ENCODE measurements around the gene WDPCP.
"Not testable (repeated sequence)": the region's sequence is repeated elsewhere in the genome, so short reads cannot be mapped to it uniquely, and the experiment has no call there.

Gene WDPCP

DNA sequence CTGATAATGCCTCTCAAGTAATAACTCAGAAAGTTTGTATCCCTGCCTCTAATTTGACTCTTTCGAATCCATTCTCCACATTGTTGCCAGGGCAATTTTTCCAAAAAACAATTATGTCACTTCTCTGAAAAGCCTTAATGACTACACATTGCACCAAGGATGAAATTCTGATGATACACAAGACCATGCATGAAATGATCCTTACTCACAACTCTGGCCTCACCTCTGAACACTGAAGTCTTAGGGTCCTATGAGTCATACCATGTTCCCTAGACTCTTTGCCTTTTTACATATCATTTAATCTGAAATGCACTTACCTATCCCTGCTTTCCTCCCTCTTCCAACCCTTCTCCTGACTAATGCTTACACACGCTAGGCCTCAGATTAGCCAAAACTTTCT lies 51.0 kb downstream of the WDPCP start:
- no peak for DNase-seq

DNA sequence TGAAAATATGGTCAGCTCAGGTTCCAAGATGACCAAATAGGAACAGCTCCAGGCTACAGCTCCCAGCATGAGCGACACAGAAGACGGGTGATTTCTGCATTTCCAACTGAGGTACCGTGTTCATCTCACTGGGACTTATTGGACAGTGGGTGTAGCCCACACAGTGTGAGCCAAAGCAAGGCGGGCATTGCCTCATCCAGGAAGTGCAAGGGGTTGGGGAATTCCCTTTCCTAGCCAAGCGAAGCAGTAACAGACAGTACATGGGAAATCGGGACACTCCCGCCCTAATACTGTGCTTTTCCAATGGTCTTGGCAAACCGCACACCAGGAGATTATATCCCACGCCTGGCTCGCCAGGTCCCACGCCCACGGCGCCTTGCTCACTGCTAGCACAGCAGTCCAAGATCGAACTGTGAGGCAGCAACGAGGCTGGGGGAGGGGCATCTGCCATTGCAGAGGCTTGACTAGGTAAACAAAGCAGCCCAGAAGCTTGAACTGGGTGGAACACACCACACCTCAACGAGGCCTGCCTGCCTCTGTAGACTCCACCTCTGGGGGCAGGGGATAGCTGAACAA lies 57.5 kb downstream of the WDPCP start:
- no peak for DNase-seq

DNA sequence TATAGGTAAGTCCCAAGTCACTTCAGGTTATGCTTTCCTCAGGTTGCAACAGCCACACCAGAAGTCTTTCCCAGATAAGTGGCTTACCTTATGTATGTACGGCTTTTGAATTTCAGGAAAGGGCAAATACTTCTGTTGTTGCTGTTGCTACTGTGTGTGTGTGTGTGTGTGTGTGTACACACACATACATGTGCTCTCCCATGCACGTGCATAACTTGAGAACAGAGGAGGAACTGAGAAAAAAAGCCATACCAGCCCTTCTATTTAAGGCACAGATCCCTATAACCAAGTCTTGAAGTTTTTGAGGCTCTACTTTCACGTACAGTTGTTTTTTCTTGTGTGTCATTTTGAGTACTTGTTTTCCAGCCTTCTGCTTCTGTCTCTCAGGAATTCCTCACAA lies 62.4 kb downstream of the WDPCP start:
- no peak for DNase-seq

DNA sequence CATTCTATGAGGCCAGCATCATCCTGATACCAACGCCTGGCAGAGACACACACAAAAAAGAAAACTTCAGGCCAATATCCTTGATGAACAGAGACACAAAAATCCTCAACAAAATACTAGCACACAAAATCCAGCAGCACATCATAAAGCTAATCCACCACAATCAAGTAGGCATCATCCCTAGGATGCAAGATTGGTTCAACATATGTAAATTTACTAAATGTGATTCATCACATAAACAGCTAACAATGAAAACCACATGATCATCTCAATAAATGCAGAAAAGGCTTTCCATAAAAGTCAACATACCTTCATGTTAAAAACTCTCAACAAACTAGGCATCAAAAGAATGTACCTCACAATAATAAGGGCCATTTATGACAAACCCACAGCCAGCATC lies 65.3 kb downstream of the WDPCP start:
- DNase-seq, result no peak

DNA sequence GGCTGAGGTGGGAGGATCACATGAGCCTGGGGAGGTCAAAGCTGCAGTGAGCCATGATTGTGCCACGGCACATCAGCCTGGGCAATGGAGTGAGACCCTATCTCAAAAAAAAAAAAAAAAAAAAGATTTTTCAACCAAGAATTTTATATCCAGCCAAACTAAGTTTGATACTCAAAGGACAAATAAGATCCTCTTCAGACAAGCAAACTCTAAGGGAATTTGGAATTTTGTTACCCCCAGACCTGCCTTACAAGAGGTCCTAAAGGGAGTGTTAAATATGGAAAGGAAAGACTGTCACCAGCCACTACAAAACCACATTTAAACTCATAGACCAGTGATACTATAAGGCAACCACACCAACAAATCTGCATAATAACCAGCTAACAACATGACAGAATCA lies 67.5 kb downstream of the WDPCP start:
- DNase-seq, result no peak

DNA sequence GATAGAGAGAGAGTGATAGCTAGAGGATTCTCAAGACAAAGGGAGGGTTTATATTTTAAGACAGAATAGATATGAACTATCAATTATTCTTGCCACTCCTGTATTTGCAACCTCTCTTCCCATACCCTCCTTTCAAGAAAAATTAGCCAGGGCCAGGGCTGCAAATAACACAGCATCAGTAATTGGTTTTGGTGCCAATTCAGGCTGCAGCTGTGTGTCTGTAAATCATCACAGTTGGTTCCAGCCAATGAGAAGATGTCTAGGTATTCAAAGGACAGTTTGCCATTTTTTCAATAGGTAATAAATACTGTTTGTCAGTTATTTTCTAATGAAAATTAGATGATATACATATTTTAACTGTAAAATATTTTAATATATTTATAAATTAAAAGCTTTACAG lies 73.5 kb downstream of the WDPCP start:
- DNase-seq, result no peak

DNA sequence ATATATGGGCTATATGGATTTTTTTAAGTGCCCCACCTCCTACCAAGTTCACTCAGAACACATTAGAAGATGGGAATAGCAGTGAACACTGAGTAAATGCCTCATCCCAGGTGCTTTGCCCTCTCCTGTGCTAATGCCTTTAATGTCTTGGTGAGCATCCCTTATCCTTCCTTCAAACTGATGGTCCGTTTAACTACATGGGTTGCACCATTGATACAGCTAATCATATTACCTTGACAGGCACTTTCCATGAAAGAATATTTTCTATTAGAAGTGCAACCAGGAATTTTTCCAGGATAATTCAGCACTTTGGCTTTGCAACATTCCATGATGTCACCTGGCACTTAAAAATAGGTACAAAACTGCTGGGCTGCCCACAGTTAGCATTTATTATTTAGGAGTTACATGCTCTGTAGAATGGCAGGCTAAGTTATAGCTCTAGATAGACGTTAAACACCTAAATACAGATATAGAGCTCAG lies 74.0 kb downstream of the WDPCP start:
- no peak for DNase-seq

DNA sequence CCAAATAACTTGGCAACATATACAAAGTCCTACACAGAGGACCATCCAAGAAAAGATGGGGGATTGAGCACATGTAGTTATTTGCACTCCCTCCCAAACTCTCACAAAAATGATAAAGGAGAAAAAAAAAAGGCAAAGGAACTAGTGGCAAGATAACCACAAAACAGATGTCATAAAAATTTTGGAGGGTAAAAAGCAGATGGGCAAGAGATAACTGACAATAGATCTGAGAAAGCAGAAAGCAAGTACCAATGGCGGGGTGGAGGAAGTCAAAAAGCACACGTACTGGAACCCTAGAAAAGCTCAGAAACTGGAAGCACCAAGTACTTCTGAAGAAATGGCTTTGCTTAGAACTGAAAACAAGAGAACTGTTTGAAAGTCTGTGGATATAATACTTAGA lies 82.0 kb downstream of the WDPCP start:
- DNase-seq, result no peak

DNA sequence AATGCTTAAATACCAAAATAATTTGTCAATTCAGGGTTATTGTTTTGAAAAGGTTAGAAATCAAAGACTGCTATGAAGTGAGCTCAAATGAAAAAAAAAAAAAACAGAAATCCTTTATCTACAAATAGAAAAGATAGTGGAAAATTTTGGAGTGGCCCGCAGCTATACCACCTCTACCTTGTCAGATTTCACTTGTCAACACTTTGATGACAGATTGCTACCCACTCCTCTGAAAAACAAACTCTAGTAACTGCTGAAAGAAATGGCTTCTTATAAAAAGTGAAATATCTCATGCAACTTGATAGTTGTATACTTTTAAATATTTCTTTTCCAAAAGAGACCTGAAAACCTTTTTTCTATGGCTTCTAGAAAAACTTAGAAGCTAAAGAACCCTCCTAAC lies 84.5 kb downstream of the WDPCP start:
- DNase-seq, result no peak

DNA sequence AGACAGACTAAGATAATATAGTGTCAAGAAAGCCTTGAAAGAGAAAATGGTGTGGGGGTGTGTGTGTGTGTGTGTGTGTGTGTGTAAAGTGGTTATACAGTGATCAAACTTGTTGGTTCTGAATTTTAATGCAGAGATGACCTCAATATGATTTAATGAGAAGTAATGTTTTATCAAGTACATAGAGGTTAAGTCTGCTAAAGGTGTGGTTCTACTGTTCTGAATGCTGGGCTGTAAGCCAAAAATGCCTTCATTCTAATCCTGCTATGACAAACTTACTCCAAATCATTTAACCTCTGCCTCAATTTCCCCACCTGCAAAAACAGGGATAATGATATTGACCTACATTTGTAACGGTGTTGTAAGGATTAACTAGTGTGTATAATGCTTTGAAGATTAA lies 87.9 kb downstream of the WDPCP start:
- DNase-seq, result no peak

DNA sequence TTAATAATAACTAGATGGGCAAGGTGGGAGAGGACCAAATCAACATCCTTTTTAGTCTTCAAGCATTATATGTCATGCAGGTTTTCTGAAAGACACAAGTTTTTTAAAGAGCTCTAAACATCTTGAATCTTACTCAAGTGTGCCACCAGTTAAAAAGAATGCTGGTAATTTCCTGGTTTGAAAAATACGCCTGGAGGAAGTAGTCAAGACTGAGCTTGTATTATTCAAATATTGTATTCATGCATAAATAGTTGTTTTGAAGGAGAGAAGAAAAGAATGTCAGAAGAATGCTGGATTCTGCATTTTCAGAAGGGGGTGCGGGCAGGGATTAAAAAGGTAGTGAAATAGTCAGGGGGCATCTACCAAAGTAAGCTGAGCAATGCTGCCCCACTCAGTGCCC lies 90.7 kb downstream of the WDPCP start:
- DNase-seq, result no peak

DNA sequence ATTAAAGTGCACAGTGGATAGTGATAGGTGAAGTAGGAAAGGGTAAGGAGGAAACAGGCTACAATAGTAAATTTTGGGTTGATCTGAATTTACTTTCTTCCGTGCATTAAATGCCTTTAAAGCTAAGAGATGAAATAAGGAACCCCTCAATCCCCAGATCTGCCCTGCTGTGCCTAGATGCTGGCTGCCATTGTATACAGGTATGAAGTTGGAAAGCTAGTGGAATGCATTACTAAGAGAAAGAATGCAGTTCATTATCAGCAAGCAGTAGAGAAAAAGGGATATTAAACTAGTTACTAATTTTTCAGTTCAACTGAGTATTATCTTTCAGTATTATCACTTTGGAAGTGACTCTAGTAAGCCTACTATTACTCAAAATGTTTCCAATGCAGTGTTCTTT lies 93.3 kb downstream of the WDPCP start:
- DNase-seq, result no peak

DNA sequence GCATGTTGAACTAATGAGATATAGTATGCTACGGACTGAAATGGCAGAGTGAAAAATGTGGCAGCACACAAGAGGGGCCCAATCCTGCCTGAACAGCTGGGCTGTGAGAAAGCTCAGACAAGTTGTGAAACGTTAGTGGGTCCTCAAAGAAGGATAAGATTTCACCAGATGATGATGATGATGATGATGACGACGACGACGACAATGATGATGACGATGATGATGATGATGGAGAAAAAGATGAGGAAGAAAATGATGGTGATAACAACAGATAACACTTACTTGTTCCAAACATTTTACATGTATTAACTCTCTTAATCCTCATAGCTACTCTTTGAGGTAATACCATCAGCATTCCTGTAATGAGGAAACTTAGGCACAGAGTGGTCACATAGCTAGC lies 94.2 kb downstream of the WDPCP start:
- no peak for DNase-seq

DNA sequence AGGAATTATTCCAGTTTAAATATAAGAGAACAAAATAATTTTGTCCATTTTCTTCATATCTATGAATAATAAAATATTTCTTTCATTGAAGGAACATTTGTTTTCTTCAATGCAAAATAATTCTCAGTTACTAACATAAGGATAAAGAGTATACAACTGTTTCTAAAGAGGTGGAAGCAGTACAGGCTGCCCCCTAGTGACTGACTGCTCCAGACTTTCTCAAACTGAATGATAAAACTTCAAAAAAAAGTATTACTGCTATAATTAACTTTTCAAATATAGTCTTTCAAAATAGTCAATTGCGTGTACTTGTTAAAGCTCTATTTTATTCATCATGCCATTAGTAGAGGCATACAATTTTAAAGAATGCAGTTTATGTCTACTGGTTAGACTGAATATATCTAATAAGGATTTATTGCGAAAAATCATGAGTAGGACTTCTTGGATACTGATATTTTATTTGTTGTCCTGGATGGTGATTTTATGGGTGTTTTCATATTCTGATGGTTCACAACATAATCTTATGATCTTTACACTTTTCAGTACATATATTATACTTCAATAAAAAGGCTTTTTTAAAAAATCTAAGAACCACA lies 100.1 kb downstream of the WDPCP start:
- no peak for DNase-seq

DNA sequence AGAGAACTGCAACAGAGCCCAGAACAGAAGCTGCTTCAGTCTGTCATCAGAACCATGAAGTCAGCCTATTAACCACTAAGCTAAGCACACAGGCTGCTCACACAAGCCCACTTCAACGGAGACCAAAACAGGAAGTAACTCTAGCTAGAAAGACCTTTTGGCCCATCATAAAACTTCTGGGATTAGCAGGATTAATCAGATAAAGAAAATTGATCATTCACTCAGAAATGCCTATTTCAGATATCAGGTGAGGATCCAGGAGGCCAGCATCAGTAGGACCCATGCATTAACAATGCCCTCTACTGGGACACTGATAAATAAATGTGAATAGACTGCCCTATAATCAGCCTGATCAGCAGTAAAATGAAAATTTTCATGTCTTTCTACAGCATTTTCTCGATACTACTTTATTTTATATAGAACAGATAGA lies 101.4 kb downstream of the WDPCP start:
- no peak for DNase-seq

DNA sequence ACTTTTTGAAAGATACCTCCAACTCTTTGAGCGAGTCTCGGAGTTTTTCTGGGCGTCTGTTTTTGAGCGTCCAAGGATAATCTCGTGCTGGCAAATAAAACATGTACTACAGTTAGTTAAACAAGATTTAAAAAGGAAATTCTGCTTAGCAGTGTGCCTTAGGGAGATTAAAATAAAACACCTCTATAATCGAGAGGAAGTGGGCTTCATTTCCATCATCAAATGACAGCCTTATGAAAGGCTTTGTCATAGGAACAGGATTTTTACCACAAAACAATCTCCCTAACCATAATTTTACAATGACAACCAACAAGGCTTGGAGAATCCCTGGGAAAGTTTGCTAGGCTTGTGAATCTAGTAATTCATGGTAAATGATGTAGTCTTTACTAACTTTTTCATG lies 103.4 kb downstream of the WDPCP start:
- no peak for DNase-seq

DNA sequence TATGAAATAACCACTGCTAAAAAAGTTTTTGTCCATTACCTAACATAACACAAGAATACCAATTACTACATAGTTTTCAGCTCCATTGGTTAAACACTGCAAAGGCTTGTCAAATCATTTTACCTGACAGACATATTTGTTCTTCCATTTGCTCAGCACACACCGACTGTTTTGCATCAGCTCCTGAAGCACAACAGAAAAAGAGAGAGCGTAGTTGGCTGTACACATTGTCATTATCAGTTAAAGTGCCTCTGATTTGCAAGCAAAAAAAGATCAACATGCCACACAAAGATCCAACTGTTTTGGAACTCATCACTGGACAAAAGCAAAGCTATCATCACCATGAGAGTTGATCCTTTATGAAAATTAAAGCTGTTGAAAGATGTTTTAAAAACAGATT lies 103.8 kb downstream of the WDPCP start:
- no peak for DNase-seq

DNA sequence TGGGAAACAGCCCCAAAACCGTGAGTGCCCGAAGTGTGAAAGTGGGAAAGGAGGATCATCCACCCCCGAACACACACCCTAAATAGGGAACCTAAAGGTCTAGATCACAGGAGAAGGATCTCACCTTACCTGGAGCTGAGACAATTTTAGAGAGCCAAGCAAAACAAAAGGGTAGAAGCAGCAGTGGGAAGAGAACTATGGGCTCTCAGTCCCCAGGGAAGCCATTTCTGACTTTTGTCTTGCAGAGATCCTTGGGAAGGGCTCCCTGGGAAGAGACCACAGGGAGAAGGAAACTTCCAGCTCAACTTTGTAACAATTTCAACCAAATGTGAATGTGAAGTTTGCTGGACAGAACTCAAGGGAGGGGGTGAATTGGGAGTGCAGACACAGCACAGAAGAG lies 110.6 kb downstream of the WDPCP start:
- DNase-seq, result no peak

DNA sequence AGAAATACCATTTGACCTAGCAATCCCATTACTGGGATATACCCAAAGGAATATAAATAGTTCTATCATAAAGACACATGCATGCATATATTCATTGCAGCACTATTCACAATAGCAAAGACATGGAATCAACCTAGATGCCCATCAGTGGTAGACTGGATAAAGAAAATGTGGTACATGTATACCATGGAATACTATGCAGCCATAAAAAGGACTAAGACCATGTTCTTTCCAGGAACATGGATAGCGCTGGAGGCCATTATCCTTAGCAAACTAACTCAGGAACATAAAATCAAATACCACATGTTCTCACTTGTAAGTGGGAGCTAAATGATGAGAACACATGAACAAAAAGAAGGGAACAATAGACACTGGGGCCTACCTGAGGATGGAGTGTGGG lies 119.0 kb downstream of the WDPCP start:
- not testable (repeated sequence) for DNase-seq

DNA sequence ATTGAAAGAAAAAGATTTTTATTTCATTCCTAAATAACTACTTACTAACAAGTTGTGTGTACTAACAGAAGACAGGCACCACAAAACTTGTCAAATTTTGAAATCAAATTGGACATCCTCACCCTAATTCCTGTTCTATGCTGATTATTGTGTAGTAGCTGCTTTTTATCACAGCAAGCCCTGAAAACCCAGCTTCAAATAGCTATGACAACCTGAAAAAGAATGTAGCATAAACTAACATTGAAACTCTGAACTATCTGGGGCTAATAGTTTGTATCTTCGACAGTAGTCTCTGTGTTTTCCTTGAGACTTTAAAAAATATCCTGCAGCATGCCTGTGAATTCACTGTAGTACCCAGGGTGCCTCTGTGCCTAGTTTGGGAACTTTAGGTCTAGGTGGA lies 122.6 kb downstream of the WDPCP start:
- DNase-seq, result no peak

DNA sequence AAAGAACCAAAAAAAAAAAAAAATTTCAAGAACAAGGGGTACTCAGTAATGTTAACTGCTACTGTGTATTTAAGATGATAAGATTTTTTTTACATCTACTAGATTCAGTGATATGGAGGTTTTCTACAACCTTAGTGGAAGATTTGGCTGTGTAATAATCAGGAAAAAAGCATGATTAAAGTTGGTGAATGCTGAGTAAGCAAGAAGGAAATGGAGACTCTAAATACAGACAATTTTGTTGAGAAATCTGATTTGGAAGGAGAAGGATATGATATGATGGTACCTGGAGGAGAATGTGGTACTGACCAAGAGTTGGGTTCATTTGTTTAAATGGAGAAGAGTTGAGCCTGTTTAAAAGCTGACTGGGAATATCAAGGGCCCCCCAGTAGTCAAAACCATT lies 125.1 kb downstream of the WDPCP start:
- no peak for DNase-seq

DNA sequence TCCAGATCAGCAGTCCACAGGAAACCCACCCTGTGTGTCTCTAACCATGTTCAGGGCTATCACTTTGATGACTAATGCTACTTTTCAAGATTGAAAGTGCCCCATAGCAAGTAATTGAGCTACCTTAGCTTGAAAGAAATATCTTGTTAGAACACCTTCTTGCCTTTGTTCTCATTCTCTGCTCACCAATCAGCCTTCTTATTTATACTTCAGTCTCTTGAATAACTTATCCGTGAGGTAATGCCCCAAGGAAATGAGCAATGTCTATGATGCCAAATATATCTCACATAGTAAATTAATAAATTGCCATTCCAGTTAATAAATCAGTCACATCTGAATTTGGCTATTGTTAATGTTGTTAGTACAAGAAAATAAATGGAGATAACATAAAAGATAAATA lies 141.6 kb downstream of the WDPCP start:
- DNase-seq, result no peak

DNA sequence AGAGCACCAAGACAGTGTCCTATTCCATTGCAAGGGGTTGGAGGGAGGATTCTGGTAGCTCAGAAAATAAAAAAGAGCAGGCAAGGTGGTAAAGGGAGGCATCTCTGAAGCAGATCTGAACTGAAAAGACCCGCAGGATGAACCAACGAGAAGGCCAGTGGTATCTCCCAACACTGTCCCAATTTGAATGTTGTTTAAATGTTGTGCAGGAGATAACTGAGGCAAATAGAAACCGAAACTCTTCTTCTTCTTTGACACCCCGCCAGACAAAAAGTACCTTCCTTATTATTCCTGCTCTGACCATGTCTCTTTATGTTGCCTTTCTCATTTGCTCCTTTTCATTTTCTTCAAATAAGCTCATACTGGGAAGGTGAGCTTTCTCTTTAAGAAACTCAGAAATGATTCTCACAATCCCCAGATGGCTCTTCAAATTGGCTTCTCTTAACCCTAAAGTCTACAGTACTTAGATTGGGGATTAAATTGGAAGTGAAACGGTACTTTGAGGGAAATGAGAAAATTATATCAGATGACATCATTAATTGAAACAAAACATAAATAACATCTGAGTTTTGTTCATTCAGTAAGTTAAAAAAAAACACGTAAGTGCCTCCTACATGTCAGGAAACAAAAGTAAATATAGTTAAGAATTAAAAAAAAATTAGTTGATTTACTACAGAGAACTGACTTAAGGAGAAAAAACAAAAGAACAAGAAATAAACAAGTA lies 143.6 kb downstream of the WDPCP start:
- no peak for DNase-seq

DNA sequence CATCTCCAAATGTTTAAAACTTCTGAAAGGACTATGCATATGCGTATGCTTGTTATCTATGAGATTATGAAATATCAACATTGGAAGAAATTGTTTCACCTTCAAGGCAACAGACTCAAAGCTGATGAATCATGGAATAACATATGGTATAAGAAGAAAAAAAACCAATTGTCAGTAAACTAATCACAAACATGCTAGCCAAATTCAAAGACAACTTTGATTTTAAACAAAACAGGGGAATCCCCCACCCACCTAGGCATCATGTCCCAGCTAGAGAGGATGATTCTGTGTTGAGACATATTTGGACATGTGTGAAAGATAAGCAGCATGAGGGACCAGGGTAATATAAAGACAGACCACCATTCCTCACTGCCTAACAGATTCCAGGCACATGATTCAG lies 147.7 kb downstream of the WDPCP start:
- DNase-seq, result peak; percentile 2

DNA sequence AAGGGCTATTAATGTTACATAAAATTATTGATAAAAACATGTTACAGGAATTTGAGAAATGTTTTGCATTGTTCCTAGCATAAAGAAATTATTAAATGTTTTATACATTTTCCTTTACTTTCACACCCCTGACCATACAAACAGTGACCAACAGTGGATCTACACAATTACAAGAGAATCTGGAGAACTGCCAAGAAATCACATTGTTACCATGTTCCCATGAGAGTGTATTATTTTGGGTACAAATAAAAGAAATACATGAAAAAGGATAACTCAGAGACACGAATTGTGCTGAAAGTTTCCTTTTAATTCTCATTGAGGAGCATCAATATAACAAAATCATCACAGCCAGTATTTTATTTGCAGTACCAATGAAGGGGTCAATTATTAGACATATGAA lies 150.1 kb downstream of the WDPCP start:
- DNase-seq, result no peak
